HG02973 (cell line): ENCODE data around the gene DAD1.
"Not testable (repeated sequence)": the region's sequence is repeated elsewhere in the genome, so short reads cannot be mapped to it uniquely, and the experiment has no call there.

ENCODE experiments used
- ATAC-seq: cut with Tn5 transposase; IDR thresholded peaks from one replicate; pipeline ENCODE4 v1.9.1; 2021; ENCODE audit warnings: moderate library complexity; ENCODE audit not compliant: unreplicated experiment

Gene DAD1

DNA sequence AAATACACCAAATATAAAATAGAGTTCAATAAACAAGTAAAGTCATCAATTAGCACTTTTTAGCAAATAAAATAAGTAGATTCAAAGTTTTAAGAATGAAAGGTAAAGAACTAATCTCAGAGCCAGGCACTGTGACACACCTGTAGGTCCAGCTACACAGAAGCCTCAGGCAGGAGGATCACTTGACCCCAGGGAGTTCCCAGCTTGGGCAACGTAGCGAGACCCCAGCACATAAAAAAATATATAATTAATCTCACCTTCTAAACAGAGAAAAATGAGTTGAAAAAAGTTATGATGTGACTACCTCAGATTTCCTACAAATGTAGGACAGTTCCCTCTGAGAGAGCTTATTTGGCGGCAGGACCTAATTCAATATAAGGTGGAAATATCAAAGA, 19.3 kb downstream of the DAD1 start:
- ATAC-seq = no peak

- ATAC-seq = no peak
These were observed 19.8 kb downstream of the DAD1 start for GRCh38 chr14:22569106-22569736.

- no peak for ATAC-seq
These were observed 21.6 kb downstream of the DAD1 start for GRCh38 chr14:22567437-22567836.

- no peak for ATAC-seq
These were observed 22.2 kb downstream of the DAD1 start for GRCh38 chr14:22566845-22567244.

DNA sequence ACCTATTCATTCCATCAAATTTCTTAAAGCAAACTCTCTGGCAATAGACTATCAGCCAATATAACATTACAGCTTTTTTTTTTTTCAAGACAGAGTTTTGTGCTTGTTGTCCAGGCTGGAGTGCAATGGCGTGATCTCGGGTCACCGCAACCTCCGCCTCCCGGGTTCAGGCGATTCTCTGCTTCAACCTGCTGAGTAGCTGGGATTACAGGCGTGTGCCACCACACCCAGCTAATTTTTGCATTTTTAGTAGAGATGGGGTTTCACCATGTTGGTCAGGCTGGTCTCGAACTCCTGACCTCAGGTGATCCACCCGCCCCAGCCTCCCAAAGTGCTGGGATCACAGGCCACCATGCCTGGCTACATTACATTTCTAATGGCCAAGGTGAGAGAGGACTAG, 22.8 kb downstream of the DAD1 start:
- not testable (repeated sequence) for ATAC-seq

- no peak for ATAC-seq
These were observed 23.6 kb downstream of the DAD1 start for GRCh38 chr14:22565391-22565945.

DNA sequence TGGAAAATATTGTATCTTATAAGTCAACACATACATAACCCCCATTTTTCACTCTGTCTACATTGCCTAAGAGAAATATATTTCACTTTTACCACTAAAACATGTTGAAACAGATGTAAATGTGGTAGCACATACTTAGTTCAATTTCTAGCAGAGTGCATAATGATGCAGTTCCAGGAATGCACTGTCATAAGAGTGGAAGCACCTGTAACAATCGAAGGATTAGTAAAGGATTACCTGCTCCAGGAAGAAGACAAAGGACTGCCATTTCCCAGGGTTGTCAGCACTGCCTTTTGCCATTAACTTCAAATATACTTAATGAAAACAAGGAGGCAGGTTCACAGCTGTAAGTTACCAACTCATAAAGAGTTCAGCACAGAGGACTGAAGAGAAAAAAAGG, 24.6 kb downstream of the DAD1 start:
- ATAC-seq = no peak

DNA sequence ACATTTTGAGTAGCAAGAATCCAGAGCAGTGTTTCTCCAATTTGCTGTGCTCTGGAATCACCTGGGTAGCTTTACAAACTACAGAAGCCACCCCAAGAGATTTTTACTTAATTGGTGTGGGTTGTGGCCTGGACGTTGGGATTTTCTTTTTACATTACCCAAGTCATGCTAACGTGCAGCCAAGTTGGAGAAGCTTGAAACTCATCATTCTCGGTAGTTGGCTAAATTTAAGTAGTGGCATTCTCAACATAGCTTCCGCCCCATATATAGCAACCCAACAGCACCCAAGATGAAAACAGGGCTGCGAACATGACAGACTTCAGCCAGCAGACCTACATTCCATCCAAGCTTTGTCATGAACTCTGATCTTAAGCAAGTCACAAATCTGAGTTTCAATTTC, 25.0 kb downstream of the DAD1 start:
- no peak for ATAC-seq

- ATAC-seq = peak; percentile 17
These were observed 27.1 kb downstream of the DAD1 start for GRCh38 chr14:22561661-22562579.

DNA sequence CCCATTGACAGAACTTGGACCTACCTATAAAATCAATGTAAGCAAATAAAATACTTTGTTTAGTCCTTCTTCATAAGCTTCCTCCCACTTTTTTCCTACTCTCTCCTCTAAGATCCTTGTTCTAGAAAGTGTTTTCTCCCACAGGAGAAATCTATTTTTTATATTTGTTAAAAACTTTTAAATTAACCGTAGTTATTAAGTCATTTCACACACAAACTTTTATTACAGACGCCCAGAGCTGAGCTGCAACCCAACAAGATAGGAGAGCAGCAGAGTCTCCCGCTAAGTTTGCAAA, 27.7 kb downstream of the DAD1 start:
- no peak for ATAC-seq

DNA sequence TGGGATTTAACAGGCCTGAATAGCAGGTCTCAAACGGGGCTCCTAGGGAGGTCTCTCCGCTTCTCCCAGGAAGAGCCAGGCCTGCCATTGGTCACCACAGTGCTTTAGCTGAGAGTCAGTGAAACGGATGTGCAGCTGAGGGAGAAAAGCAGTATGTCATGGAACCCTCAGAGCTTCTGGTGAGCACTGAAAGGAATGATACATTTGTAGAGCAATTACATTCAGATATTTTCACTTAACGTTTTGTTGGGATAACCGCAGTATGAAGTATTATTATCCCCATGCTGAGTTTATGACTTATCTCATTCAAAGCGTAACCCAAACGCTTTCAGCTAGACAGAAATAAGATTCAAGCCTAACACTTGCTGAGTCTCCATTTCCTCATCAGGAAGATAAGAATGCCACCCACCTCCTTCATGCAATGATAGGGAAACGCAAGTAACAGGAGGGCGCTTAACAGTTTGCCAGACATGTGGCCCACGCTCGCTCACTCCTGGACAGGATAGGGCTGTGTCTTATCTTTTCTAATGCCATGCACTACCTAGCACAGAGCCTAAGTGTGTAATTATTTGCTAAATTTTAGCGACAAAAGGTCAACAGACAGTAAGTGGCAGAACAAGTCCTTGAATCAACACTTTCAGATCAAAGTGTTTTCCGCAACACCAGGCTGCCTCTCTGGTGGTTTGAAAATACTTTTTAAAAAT, 28.2 kb downstream of the DAD1 start:
- no peak for ATAC-seq

DNA sequence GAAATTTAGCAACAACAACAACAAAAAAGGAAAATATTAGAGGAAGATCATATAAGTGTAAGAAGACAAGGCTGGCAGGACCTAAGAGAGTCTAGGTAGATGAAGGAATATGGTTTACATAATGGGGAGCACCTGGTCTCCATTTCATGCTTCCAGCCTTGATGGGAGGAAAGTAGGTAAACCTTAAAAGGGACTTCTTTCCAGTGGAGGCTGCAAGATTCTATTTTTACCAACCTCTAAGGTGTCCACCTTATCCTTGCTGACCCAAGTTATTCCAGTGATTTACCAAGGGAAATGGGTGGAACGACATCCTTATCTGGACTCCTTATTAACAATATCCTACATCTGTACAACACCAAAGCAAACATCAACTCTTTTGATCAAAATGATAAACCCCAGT, 30.0 kb downstream of the DAD1 start:
- no peak for ATAC-seq

DNA sequence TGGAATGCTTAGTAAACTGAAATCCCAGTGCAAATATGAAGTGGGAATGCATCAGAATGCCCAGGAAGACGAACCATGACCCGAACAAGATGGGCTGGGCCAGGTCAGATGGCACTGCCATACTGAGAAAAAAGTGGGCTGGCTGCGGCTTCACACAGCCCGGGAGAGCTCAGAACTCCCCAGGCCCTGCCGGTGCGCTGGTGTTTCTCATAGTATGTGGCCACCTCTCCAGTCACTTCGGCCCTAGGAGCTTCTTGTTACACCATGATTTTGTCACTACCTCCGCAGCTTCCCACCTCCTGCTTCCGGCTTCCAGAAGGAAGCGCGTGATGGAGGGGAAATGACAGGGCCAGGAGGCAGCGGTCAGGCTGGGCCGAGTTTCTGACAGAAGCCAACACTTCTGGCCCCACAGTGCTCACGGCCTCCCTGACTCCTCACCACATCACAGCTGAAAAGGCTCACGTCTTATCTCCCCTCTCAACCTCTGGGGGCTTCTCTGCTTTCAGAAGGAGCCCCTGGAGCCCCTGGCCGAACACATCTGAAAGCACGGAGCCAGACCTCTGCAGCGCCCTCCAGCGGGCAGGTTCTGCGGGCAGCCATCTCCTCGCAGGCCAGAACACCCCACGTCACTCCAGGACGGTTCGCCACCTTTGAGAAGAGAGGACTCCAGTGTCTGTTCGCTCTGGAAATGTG, 30.7 kb downstream of the DAD1 start:
- ATAC-seq = no peak

DNA sequence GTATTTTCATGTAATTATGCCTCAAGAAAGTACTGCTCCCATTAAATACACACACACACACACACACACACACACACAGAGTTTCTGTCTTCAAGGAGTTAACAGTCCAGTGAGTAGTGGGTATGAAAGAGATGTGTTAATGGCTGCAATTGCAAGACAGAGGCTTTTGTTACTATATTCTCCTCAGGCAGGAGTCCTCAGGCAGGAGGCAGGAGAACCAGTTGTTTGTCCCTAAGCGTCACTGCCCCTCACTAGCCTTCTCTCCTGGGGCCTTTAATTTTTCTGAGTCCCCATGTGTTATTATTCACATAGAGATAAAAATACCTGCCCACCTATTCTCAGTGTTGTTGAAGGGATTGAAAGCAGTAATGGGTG, 31.2 kb downstream of the DAD1 start:
- ATAC-seq = no peak

- peak; percentile 27 for ATAC-seq
These were observed 31.9 kb downstream of the DAD1 start for GRCh38 chr14:22556990-22557623.

DNA sequence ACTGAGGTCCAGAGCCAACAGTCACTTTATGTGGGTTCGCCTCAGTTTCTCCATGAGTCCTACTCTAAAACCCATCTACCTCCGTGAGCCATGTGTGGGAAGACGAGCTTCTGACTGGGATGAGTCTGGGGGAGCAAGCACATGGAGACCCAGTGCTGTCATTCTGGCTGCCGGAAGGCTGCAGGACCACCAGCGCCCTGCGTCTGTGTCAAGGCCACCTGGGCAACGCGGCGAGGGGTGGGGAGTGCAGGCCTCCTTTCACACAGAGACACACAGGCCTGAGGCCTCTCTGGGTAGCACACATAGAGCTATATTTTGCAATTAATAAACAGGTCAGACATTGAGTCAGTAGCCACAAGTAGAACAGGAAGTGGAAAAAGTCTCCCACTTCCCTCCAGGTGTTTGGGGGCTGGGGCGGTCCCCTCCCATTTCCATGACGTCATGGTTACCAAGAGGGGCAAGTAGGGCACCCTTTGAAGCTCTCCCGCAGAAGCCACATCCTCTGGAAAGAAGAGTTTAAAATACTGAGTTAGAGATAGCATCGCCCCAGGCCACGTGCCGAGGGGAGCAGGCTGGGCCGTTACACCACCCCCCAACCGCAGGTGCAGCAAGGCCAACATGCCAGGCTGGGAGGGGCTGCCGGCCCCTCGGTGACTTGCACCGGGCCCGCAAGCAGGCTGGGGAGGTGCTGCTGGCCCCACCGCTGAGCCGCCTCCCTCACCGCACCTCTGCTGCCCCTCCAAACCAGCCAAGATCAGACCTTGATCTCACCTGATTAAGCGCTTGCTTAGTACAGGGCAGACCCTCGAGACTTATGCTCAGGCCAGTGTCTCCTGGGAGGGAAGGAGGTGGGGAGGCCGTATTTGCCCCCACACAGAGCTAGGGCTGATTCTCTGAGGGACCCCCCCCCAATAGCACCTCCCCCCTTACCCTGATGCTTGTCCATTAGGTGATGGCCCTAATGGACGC, 32.7 kb downstream of the DAD1 start:
- peak; percentile 55 for ATAC-seq

GRCh38 chr14:22555384-22556011, 33.5 kb downstream of the DAD1 start:
- ATAC-seq = peak; percentile 5

DNA sequence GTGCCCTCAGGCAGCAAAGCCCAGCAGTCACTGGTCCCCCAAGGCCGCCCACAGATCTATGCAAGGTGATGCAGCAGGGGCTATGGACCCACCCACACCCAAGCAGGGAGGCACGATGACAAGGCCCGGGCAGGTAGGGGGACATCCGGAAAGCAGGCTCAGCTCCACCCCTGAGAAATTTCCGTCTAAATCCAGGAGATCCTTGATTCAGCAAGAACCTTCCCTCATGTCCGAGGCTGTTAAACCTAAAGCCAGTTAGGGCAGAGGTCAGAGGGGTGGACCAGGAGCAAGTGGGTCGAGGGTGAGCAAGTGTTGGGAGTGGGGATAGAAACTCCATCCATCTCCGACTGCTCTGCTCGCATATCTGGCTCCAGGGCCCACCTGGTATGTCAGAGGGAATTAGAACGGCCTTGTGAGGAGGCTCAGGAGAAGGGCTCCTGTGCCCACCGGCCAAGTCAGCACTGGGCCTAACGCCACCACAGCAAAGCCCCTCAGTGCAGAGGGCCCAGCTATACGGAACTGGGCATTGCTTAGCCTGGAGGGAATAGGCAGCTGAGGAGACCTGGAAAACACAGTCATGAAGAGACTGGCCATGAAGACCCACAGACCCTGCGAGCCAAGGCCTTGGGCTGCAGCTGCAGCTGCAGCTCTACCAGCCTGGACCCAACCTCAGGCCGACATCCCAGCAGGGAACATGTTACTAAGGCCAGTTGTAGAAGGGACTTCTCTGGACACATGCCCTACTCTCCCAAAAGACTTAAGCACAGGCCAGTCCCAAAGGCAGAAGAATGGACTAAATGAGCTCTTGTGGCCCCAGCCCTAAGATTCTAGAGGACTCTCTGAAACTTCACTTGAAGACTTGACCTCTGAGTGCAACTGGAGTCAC, 34.3 kb downstream of the DAD1 start:
- no peak for ATAC-seq
